Endothelial cell of umbilical vein (primary cell): ENCODE data around the gene HCRT. TPM values are rescaled to one million over a fixed set of nuclear protein-coding genes. Genes with fewer than 3 reads are reported as not detected.

Experiments
- BruUV-seq: library from RNA; stranded (reverse); fragments of 400-500 nt; replicated peaks from 2 replicates; lab custom pipeline; 2021; lab: Mats Ljungman, UMichigan
- CTCF ChIA-PET: fragments of 300-600, 350-600 bp; sonication (Branson Sonifier 250); formaldehyde crosslinking; loops from one replicate; lab custom pipeline; 2021; ENCODE audit warnings: antibody characterized with exemption, inconsistent platforms; lab: Charles Lee
- POLR2A ChIA-PET: fragments of 300-600, 350-600 bp; sonication (Branson Sonifier 250); formaldehyde crosslinking; loops from one replicate; lab custom pipeline; 2021; ENCODE audit warnings: antibody characterized with exemption, inconsistent platforms; lab: Charles Lee
- DNase-seq: peaks from one replicate; pipeline ENCODE4 v3.0.0-alpha.2; 2011; ENCODE audit warnings: low read depth, low spot score
- FAIRE-seq: peaks from 2 replicates; lab custom pipeline; 2011; peaks lifted over from hg19 to GRCh38; lab: Jason Lieb, UNC
- H2AFZ ChIP-seq: 2 replicates; pipeline ENCODE4 v1.6.0; 2012; ENCODE audit warnings: low read depth, low read length, control low read depth, inconsistent platforms
- H3K27ac ChIP-seq: 2 replicates; pipeline ENCODE4 v1.5.1; 2011; ENCODE audit warnings: low read depth, mild to moderate bottlenecking, control low read depth, low read length, moderate library complexity; ENCODE audit not compliant: insufficient read depth
- H3K27me3 ChIP-seq, 2 experiments: 2 replicates each; pipeline versions ENCODE4 v1.6.0 to v1.6.1; 2011; ENCODE audit warnings: low read length in 2 of 2, mixed read lengths in 1 of 2; ENCODE audit not compliant: control insufficient read depth in 2 of 2, insufficient read depth in 2 of 2
- H3K36me3 ChIP-seq, 2 experiments: 2 replicates in 1 of 2; 3 replicates in 1 of 2; pipeline ENCODE4 v1.5.1; 2011; ENCODE audit warnings: low read length in 2 of 2, mild to moderate bottlenecking in 1 of 2, moderate library complexity in 1 of 2; ENCODE audit not compliant: control insufficient read depth in 2 of 2, insufficient read depth in 2 of 2; ENCODE audit errors: extremely low read depth in 1 of 2
- H3K4me1 ChIP-seq: 3 replicates; pipeline ENCODE4 v1.5.1; 2011; ENCODE audit warnings: mild to moderate bottlenecking, low read length; ENCODE audit not compliant: control insufficient read depth, insufficient read depth; ENCODE audit errors: extremely low read depth
- H3K4me2 ChIP-seq: 2 replicates; pipeline ENCODE4 v1.6.1; 2011; ENCODE audit warnings: low read length, control low read depth, mixed read lengths; ENCODE audit not compliant: insufficient read depth
- H3K4me3 ChIP-seq, 3 experiments: fragments of 200-600 bp in 1 of 3; sonication (generic), shearing (Covaris generic) in 1 of 3; replicated peaks in 1 of 3; 2 replicates each; pipeline ENCODE4 v1.5.1; 2011 to 2016; ENCODE audit warnings: control low read depth in 3 of 3, low read length in 3 of 3, mild to moderate bottlenecking in 2 of 3, inconsistent platforms in 1 of 3, low read depth in 1 of 3, moderate library complexity in 1 of 3; ENCODE audit not compliant: insufficient read depth in 1 of 3
- H3K79me2 ChIP-seq: 2 replicates; pipeline ENCODE4 v1.6.0; 2012; ENCODE audit warnings: low read length, inconsistent platforms; ENCODE audit not compliant: control insufficient read depth, insufficient read depth
- H3K9ac ChIP-seq: replicated peaks from 2 replicates; pipeline ENCODE3; 2011; ENCODE audit warnings: low read length, control low read depth; ENCODE audit not compliant: insufficient read depth; ENCODE audit errors: extremely low read depth
- H3K9me1 ChIP-seq: replicated peaks from 3 replicates; pipeline ENCODE4 v1.6.0; 2011; ENCODE audit warnings: mild to moderate bottlenecking, low read length; ENCODE audit not compliant: control insufficient read depth, insufficient read depth; ENCODE audit errors: extremely low read depth
- H3K9me3 ChIP-seq: replicated peaks from 2 replicates; pipeline ENCODE4 v1.5.1; 2012; ENCODE audit warnings: low read length, inconsistent platforms; ENCODE audit not compliant: control insufficient read depth, insufficient read depth
- H4K20me1 ChIP-seq: replicated peaks from 2 replicates; pipeline ENCODE3; 2011; ENCODE audit warnings: mild to moderate bottlenecking, low read length; ENCODE audit not compliant: control insufficient read depth, insufficient read depth; ENCODE audit errors: extremely low read depth
- EZH2 ChIP-seq: IDR thresholded peaks from 2 replicates; pipeline ENCODE4 v1.6.1; 2012; ENCODE audit warnings: borderline replicate concordance, low read depth, mild to moderate bottlenecking, moderate library complexity, low read length, inconsistent platforms; ENCODE audit not compliant: severe bottlenecking
- FOS ChIP-seq: IDR thresholded peaks from 2 replicates; pipeline ENCODE4 v1.6.1; 2011; ENCODE audit warnings: mild to moderate bottlenecking, low read length, moderate library complexity, borderline replicate concordance; ENCODE audit not compliant: insufficient read depth
- GATA2 ChIP-seq: IDR thresholded peaks from 2 replicates; pipeline ENCODE4 v1.7.0; 2011; ENCODE audit warnings: low read depth, mild to moderate bottlenecking, moderate library complexity, mixed read lengths, low read length; ENCODE audit not compliant: insufficient read length, insufficient read depth
- JUN ChIP-seq: IDR thresholded peaks from 2 replicates; pipeline ENCODE4 v1.6.1; 2011; ENCODE audit warnings: borderline replicate concordance, low read depth; ENCODE audit not compliant: insufficient read length, insufficient read depth
- MYC ChIP-seq: IDR thresholded peaks from one replicate; pipeline ENCODE4 v1.6.1; 2011; ENCODE audit warnings: mild to moderate bottlenecking, low read depth, low read length
- POLR2A ChIP-seq: IDR thresholded peaks from 2 replicates; pipeline ENCODE4 v1.6.1; 2012; ENCODE audit warnings: low read depth, mild to moderate bottlenecking, control low read depth, low read length
- POLR2AphosphoS5 ChIP-seq: IDR thresholded peaks from 2 replicates; pipeline ENCODE4 v1.6.1; 2012; ENCODE audit warnings: low read depth, mild to moderate bottlenecking, control low read depth, low read length, moderate library complexity; ENCODE audit not compliant: insufficient read depth
- dilution Hi-C: fragments of 300-500 bp; cut with MboI; formaldehyde crosslinking; loops from one replicate; pipeline ENCODE4 v1.15.0; 2019; ENCODE audit warnings: low sequenced_read_pairs; ENCODE audit not compliant: extremely low pct_ligation_motif_present
- intact Hi-C: fragments of 100-400 bp; cut with micrococcal nuclease; formaldehyde crosslinking; loops from one replicate; pipeline ENCODE4 v1.10.0; 2022
- polyA plus RNA-seq, 4 experiments: library from polyadenylated mRNA; depleted of rRNA in 3 of 4; stranded (reverse) in 3 of 4; unstranded in 1 of 4; fragments of >200 nt; gene quantifications; 2 replicates each; pipeline versions ENCODE4 v1.2.1 to v1.2.3, GENCODE V29; 2011 to 2012; ENCODE audit warnings: missing spikeins in 1 of 4
- total RNA-seq: library from RNA; stranded (reverse); gene quantifications from 2 replicates; pipeline ENCODE4 v1.2.3, GENCODE V29; 2021
- TF ChIP-seq, protein P1 (sequence below), 2 donors: IDR thresholded peaks; 1 replicate in 1 of 2; 2 replicates in 1 of 2; pipeline ENCODE4 v1.5.1; 2011; ENCODE audit warnings: low read length in 2 of 2, mild to moderate bottlenecking in 2 of 2, moderate library complexity in 2 of 2, control low read depth in 1 of 2, inconsistent platforms in 1 of 2, low read depth in 1 of 2; ENCODE audit not compliant: insufficient read depth in 1 of 2; ENCODE audit errors: extremely low read depth in 1 of 2
- TF ChIP-seq, protein P2 (sequence below): IDR thresholded peaks from 2 replicates; pipeline ENCODE4 v1.6.1; 2011; ENCODE audit not compliant: insufficient read depth, insufficient read length

HCRT gene
- total and polyA plus RNA-seq, 2 donors (not counting 3 experiments of a cell fraction or from before 2014, with no cell fraction given), result not detected

GRCh38 chr17:42225646-42226045 lies 40.4 kb upstream of the HCRT start:
- dilution Hi-C loops (no loop called here), intact Hi-C loops (no loop called here)
- no TSS peak for BruUV-seq
- Histone ChIP-seq H3K9me3 (no peaks in the 10 kb centered on the region), H3K4me2 (no peak overlapping the region), H3K36me3 (peaks cover 5 to 18% of the 10 kb centered on the region in 2 experiments), H3K4me3 (no peak overlapping the region), H3K27me3 (no peaks in the 10 kb centered on the region), H2AFZ (no peak overlapping the region), H3K9ac (no peak overlapping the region), H3K27ac (no peak overlapping the region), H3K79me2 (no peaks in the 10 kb centered on the region), H3K4me1 (peaks cover 17% of the 10 kb centered on the region), H4K20me1 (no peaks in the 10 kb centered on the region), H3K9me1 (no peaks in the 10 kb centered on the region)
- no peak for FAIRE-seq
- no peak for TF ChIP-seq POLR2AphosphoS5
- TF ChIP-seq EZH2, result no peak
- no peak for TF ChIP-seq MYC
- no peak for TF ChIP-seq JUN
- TF ChIP-seq, protein P1, sequence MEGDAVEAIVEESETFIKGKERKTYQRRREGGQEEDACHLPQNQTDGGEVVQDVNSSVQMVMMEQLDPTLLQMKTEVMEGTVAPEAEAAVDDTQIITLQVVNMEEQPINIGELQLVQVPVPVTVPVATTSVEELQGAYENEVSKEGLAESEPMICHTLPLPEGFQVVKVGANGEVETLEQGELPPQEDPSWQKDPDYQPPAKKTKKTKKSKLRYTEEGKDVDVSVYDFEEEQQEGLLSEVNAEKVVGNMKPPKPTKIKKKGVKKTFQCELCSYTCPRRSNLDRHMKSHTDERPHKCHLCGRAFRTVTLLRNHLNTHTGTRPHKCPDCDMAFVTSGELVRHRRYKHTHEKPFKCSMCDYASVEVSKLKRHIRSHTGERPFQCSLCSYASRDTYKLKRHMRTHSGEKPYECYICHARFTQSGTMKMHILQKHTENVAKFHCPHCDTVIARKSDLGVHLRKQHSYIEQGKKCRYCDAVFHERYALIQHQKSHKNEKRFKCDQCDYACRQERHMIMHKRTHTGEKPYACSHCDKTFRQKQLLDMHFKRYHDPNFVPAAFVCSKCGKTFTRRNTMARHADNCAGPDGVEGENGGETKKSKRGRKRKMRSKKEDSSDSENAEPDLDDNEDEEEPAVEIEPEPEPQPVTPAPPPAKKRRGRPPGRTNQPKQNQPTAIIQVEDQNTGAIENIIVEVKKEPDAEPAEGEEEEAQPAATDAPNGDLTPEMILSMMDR (IDR thresholded peaks at IDR 0.05; ENCODE audit: extremely low read depth in 1 of 2, insufficient read depth in 1 of 2, low read depth in 1 of 2, low read length in 2 of 2), result no peak
- ChIA-PET CTCF (no interaction called here), POLR2A (no interaction called here)
- DNase-seq, result no peak

DNA sequence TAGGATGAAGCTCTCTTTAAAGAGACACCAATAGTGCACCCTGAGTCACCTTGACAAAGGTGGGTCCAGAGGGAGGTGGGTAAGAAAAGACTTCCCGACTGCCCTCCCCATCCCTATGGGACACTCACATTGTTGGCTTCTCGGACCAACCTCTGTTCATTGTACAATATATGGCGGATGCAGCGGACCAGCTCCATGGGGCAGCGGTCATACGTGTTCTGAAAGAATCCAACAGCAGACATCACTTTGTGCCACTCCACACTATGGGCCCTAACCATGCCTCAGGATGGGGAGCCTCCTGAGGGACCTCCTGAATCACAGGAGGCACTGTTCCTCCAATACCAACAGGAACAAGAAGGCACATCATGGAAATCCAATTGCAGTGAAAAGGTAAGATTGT lies 39.4 kb upstream of the HCRT start:
- Histone ChIP-seq H3K4me1 (peaks cover 17% of the 10 kb centered on the region), H3K9ac (no peak overlapping the region), H3K9me3 (no peaks in the 10 kb centered on the region), H4K20me1 (no peaks in the 10 kb centered on the region), H3K4me2 (no peak overlapping the region), H2AFZ (no peak overlapping the region), H3K27me3 (no peaks in the 10 kb centered on the region), H3K36me3 (peaks cover 5 to 22% of the 10 kb centered on the region in 2 experiments), H3K4me3 (no peak overlapping the region), H3K79me2 (no peaks in the 10 kb centered on the region), H3K27ac (no peak overlapping the region), H3K9me1 (no peaks in the 10 kb centered on the region)
- DNase-seq (no peak), FAIRE-seq (no peak)
- ChIA-PET CTCF (interaction anchor here (0.8 to 1.0 kb wide), 2 partner anchors 87 to 303 kb away, joined by 3 read pairs; no protein-coding TSS in a partner anchor), POLR2A (no interaction called here)
- intact Hi-C loops (loop anchor here (5.0 kb wide), 1 partner anchor 183 kb away; no protein-coding TSS in a partner anchor), dilution Hi-C loops (no loop called here)
- TF ChIP-seq, protein P1 (IDR thresholded peaks at IDR 0.05; ENCODE audit: extremely low read depth in 1 of 2, insufficient read depth in 1 of 2, low read depth in 1 of 2, low read length in 2 of 2), result no peak
- TF ChIP-seq, protein P2, sequence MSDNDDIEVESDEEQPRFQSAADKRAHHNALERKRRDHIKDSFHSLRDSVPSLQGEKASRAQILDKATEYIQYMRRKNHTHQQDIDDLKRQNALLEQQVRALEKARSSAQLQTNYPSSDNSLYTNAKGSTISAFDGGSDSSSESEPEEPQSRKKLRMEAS, result no peak
- TF ChIP-seq GATA2, result no peak
- no peak for TF ChIP-seq POLR2A
- TF ChIP-seq MYC, result no peak
- no peak for TF ChIP-seq FOS
- TF ChIP-seq POLR2AphosphoS5, result no peak
- TF ChIP-seq JUN, result no peak
- no peak for TF ChIP-seq EZH2
- BruUV-seq, result no TSS peak
